Endometrial microvascular endothelial cells (primary cell): ENCODE results near the gene SLC12A1. TPM values are rescaled to one million over a fixed set of nuclear protein-coding genes. Genes with fewer than 3 reads are reported as not detected.

Experiments
- in situ Hi-C: cut with HindIII; loops from 2 replicates; pipeline ENCODE4 v1.10.0; 2017; ENCODE audit warnings: low sequenced_read_pairs, low pct_unique_long_range_greater_than_20kb; ENCODE audit errors: inconsistent ontology term
- total RNA-seq: library from RNA; depleted of rRNA; stranded (reverse); fragments of >200 nt; gene quantifications from one replicate; pipeline ENCODE4 v1.2.3, GENCODE V29; 2015; ENCODE audit errors: inconsistent ontology term

The SLC12A1 gene
- total RNA-seq, 1 donor from 2014 or later: not detected

DNA sequence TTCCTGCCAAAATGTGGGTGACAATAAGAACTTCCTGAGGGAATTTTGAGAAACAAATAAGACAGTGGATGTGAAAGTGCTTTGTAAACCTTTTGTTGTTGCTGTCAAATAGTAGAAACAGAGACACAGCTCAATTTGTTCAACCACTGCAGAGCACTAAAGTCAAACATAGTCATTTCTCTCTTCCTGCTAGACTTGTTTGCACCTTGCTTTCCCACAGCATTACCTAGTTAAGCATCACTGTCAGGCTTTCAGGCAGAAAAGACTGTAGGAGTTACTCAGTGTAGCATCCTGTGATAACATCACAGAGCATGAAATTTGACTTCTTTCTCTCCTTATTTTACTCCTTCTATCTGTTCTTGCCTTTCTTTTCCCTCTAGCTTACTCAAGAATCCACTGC is 27.1 kb downstream of the SLC12A1 start:
- in situ Hi-C loops: no loop called here

DNA sequence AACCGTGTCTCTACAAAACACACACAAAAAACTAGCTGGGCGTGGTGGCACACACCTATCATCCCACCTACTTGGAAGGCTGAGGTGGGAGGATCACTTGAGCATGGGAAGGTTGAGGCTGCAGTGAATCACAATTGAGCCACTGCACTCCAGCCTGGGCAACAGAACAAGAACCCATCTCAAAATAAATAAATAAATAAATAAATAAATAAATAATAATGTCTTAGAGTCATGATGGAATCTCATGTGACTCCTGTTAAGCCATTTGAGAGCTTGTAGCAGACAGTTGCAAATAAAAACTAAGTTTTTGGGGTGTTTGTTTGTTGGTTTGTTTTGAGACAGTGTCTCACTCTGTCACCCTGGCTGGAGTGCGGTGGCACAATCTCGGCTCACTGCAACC is 33.2 kb downstream of the SLC12A1 start:
- in situ Hi-C loops: no loop called here

DNA sequence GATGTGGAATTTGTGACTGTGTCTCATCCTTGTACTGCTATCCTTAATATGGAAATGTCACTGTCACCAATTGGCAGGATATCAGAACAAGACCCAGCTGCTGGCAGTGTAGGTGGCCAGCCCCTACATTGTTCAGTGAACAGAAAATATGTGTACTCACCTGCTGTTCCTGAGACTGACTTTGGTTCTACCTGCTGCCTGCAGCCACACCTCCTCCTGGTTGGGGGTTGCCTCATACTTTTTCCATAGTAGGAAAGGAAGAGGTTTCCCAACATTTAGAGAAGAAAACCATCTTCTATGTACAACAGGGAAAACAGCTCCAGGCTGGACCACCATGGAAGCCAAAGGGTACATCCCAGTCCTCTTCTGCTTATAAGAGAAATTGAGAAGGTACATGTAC is 35.9 kb downstream of the SLC12A1 start:
- in situ Hi-C loops: no loop called here

DNA sequence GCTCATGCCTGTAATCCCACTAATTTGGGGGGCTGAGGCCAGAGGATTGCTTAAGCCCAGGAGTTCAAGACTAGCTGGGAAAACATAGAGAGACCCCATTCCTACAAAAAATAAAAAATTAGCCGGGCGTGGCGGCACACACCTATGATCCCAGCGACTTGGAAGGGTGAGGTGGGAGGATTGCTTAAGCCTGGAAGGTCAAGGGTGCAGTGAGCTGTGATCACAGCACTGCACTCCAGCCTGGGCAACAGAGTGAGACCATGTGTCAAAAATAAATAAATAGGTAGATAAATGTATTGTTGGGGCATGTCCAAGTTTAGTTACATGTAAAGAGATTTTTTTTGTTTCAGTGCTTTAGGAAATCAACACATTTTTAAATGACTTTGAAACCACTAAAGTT is 36.4 kb downstream of the SLC12A1 start:
- in situ Hi-C loops: no loop called here

DNA sequence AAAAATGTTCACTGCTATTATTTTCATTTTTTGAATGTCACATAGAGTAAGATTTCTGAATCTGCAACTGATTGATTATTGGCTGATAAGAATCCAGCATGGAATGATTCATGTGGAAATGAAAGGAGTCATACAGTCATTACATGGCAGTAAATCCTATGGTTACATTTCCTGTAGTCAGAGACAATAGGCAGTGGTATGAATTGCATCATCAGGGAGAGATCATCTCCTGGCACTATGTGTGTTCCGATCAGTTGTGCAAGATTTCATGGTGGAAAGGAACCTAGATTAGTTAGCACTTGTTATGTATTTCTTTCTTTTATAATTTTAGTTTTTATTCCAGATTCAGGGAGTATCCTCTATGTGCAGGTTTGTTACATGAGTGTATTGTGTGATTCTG is 38.8 kb downstream of the SLC12A1 start:
- in situ Hi-C loops: no loop called here

DNA sequence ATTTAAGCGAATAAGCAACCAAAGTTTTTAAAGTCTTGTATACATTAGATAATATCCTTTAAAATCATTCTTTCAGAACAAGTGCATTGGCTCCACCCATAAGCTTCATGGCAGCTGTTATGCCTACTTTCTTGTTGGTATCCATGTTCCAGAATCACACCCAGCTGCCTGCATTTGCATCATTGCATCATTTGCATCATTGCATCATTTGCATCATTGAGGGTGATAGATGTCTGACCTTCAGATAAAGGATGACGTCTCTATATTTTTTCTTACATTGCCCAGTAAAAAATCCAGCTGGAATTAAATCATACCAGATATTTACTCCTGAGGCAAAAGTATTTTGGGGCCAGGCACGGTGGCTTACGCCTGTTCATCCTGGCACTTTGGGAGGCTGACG is 42.3 kb downstream of the SLC12A1 start:
- in situ Hi-C loops: no loop called here

DNA sequence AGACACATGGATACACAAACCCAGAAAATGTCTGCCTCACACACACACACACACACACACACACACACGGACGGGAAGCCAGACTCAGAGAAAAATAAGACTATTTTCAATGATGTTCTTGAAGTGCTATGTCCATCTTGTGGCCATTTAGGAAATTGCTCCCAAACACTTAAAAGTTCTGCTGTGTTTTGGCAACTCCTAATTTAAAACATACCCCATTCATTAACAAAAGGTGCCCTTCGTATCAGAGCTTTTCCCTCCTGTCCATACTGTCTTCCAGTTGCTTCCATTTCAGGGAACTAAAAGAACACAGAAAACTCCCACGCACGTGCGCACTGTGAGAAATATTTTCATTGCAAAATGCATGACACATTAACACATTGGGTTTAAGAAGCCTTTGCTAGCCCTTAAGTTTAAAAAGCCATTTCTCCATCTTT is 44.6 kb downstream of the SLC12A1 start:
- in situ Hi-C loops: no loop called here

DNA sequence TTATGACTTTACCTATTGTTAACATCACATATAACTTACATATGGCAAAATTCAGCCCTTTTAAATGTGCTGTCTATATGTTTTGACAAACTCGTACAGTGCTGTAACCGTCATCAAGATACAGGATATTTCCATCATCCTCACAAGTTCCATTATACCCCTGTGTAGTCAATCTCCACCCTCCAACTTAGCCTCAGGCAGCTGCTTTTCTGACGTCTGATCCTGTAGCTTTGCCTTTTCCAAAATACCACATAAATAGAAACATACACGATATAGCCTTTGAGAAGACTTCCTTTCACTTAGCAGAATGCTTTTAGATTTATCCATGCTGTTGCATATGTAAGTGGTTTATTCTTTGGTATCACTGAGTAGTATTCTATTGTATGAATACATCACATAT is 47.1 kb downstream of the SLC12A1 start:
- in situ Hi-C loops: no loop called here

DNA sequence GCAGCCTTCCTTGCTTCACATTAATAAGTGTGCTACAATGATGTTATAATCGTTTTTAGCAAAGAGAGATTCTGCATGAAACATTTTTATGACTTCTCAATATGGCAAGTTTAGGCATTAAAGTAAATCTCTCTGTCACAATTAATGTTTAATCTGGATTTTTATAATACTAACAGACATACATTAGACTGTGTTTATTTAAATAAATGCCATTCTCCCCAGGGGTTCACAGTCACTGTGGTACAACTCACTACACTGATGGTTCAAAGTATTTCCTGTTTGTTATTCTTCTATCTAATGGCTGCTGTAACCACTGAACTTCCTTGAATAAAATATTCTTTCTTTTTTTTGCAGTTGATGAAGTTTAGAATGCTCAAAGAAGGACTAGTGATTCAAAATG is 59.0 kb downstream of the SLC12A1 start:
- in situ Hi-C loops: no loop called here

DNA sequence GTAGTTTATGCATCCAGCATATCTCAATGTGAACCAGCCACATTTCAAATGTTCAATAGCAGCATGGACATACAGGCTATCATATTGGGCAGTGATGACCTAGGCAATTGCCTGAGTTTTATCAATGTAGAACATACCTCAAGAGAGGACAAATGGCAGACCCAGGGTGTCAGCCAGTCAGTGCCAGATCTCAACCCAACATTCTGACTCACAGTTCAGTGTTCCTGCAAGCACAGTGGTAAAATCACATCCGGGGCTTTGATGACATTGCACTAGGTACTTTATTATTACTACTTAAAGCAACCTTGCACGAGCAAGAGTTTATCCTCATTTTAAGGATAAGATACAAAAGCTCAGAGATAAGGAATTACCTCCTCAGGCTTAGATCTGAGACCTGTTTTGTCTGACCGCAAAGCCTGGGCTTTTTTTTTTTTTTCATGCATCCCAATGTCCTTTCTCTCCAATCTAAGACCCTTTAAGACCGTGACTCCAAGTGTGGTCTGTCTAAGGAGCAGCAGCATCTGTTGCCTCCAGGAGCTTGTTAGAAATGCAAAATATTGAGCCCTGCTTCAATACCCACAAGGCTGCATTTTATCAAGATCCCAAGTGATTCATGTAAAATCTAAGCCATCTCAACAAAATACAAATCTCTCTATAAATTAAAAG is 60.1 kb downstream of the SLC12A1 start:
- in situ Hi-C loops: no loop called here

DNA sequence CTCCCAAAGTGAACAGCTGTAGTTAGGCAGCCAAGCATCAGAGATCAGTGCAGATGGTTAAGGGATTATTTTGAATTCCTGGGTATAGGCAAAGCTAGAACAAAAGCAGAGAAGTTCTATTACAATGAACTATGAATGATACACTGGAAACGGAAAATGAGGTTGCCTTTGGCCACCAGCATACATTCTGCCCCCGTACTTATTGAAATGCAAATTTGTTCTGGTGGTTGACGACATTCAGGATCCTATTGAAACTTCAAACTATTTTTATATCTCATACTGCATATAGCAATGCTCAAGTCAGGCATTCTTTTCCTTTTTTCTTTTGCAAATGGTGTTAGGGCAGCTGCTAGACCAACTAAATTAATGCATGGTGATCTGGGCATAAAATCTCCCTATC is 61.7 kb downstream of the SLC12A1 start:
- in situ Hi-C loops: no loop called here

DNA sequence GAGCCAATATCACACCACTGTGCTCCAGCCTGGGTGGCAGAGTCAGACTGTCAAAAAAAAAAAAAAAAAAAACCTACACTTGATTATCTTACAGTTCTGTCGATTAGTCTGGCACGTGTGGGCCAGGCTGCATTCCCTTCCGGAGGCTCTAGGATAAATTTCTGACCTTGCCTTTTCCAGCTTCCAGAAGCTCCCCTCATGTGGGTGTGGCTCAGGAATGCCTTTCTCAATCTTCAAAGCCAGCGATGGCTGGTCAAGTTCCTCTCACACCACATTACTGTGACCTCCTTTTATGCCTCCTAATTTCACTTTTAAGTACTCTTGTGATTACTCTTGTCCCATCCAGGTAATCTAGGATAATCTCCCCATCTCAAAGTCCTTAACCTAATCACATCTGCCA is 66.9 kb downstream of the SLC12A1 start:
- in situ Hi-C loops: no loop called here

DNA sequence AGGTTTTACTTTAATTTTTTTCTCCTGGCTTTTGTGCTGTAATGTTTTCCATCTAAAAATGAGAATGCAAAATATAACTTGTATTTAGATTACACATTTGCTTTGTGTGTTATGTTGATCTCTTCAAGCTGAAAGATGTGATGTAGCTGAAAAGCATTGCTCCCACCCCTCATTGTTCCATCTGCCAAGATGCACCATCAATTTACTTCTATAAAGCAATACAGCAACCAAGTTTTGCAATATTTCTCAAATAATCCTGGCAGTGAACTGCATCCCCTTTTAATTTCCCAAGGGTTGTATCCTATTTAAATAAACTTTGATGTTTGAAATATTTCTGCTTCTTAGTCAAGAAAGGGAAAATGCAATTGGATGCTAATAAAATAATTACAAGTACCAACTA is 72.6 kb downstream of the SLC12A1 start:
- in situ Hi-C loops: no loop called here

DNA sequence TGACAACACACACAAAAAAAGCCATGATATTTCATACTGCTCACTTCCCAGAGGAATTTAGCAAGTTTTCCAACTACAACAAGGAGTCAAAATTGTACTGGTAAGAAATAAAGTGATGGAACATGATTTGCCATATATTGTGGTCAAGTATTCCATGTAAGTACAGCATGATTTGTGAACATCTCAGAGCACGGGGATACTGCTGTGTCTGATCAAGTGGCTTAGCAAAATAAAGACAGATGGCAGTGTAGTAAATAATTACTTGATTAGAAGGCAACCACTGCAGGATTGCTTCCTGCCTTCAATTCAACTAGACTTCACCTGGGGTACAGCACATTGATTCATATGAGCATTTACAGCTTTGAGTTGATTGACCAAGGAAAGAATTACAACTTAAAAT is 73.5 kb downstream of the SLC12A1 start:
- in situ Hi-C loops: no loop called here

DNA sequence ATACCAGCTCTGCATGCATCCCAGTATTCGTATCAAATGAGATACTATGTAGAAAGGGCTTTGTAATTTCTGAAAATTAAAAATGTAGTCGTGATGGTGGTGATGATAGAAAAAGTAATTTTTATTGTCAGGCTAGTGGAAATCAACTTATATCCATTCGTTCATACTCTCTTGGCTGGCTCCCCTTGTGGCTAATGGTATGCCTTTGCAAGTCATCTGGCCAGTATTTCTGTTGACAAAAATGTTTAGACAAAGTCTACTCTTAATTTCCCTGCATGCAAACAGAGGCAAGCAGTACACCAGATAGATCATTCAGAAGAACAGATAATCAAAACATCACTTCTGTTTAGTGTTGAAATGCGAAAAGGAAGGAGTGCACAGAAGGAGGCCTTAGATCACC is 75.6 kb downstream of the SLC12A1 start:
- in situ Hi-C loops: no loop called here

DNA sequence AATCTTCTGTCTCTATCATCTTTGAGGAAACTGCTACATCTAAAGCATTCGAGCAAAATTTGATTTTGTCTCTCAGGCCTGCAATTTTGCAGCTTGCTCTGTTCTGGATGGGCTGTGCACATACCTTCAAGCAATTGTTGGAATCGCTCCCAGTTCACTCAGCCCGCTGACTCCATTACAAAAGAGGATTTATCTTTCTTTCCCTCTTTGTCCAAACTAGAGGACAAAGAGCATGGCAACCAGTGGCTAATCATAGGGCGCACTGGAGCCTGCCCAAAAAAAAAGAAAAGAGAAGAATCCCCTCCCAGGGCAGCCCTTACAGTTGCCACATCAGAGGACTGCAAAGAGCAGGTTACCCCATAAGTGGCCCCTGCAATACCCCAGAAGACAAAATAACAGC is 76.1 kb downstream of the SLC12A1 start:
- in situ Hi-C loops: no loop called here

DNA sequence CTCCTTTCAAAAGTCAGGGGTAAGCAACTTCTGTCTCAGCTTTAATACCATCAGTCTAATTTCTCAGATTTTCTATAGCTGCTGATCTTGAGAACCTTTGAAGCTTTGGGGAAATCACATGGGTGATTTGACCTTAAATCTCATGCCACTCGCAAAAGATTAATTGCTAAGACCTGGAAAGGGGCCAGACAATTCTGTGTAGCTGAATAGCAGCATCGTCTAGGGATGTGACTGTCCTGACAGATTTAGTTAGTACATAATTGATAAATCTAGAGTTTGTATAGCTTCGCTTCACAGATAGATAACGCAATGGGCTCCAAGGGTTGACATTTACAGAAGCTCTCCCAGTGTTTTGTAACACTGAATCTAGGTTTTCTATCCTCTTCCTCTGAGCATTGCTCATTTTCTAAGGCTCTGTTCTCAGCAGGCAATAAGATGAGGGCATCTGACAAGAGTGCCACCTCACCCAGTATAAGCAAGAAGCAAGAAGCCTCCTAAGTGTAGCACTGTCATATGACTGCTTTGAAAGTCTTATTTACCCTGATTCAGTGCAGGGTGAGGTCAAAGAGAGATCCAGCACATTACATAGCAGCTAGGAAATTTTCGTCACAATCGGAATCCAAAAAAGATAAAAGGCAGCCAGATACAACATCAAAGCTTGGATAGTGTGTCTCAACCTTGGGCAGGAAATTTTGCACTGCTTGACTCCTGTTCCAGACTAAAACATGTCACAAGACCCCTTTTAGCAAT is 77.5 kb downstream of the SLC12A1 start:
- in situ Hi-C loops: no loop called here

DNA sequence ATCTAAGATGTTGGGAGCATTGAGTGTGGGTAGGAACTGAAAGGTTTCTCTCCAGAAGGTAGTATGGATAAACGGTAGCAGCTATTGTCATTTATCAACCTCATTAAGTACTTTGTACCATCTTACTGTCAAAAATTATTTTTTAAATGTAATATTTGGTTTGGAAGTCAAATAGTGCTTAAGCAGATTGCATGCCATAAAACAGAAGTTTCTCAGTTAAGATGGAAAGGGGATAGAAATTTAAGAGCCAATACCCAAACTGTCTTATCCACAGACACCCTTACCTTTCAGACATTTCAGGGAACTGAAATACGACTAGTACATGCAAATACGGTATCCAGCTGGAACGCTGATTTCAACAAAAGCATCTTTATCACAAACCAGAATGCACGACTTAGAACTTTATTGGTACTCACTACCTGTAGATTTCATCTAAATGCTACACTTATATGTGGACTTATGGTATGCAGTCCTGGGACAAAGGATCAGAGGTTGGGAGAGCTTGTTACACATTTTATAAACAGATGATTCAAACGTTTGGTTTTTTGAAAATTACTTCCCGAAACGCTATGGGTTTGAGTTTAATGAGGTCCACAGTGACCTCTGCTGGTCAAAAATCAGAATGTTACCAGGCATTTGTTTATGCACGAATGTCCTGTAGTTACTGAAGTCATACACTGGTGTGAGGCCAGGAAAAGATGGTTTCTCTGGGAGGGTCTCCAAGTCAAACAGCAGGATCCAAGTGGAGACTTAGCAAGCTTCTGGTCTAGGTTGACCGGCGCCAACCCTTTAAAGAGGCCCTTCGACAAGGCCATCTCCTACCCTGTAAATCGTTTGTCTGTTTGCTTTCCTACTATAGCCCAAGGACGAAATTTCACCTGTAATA is 79.5 kb downstream of the SLC12A1 start:
- in situ Hi-C loops: no loop called here

DNA sequence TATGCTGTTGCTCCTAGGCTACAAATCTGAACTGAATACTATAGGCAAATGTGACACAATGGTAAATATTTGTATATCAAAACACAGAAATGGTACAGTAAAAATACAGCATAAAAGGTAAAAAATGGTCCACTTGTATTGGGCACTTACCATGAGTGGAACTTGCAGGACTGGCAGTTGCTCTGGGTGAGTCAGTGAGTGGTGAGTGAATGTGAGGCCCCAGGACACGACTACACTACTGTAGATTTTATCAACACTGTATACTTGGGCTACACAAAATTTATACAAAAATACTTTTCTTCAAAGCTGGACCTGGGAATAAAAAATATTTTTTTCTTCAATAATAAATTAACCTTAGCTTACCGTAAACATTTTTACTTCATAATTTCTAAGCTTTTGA is 83.5 kb downstream of the SLC12A1 start:
- in situ Hi-C loops: no loop called here

DNA sequence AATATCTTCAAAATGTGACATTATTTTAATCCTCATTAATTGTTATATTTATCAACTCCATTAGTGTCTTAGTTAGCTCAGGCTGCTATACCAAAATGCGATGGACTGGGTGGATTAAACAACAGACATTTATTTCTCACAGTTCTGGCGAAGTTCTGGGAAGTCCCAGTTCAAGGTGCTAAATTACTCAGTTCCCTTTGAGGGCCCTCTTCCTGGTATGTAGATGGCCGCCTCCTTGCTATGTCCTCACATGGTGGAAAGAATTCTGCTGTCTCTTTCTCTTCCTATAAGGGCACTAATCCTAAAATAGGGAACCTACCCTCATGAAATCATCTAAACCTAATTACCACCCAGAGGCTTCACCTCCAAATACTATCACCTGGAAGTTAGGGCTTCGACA is 86.4 kb downstream of the SLC12A1 start:
- in situ Hi-C loops: no loop called here
